Measurements from ENCODE around the gene LSR. TPM values are rescaled to one million over a fixed set of nuclear protein-coding genes. Genes with fewer than 3 reads are reported as not detected.

LSR gene
- total and polyA plus RNA-seq, 2 of the 4 experiments (the other 2 are of a cell fraction): 0.18 to 0.44 TPM

GRCh38 chr19:35262101-35262761 is 13.4 kb downstream of the LSR start:
- intact Hi-C loops (cut with micrococcal nuclease): no loop called here

More at GRCh38 chr19:35262101-35262761, 13.4 kb downstream of the LSR start:
- Histone ChIP-seq H3K4me3 (ENCODE audit: insufficient read depth, low read depth, low read length) (no peak overlapping the region), H4K8ac (ENCODE audit: low read depth in 2 of 2, low read length in 2 of 2) (no peak overlapping the region), H4K5ac (ENCODE audit: low read depth, low read length) (no peak overlapping the region), H3K4ac (ENCODE audit: low read depth, low read length) (no peak overlapping the region), H3K56ac (ENCODE audit: extremely low read depth, insufficient read depth, low read length) (no peak overlapping the region), H2BK15ac (ENCODE audit: low read depth, low read length) (no peak overlapping the region), H3K23ac (ENCODE audit: low read depth, low read length) (no peak overlapping the region), H3K27me3 (ENCODE audit: control insufficient read depth, insufficient read depth, low read length) (peaks cover 9% of the 10 kb centered on the region), H3K27ac (ENCODE audit: insufficient read depth, low read length) (no peak overlapping the region), H2BK5ac (ENCODE audit: low read depth, low read length, poor library complexity, severe bottlenecking) (no peak overlapping the region), H2BK120ac (ENCODE audit: low read depth, low read length) (no peak overlapping the region), H4K91ac (ENCODE audit: insufficient read depth, low read depth, low read length) (no peak overlapping the region), H3K79me1 (ENCODE audit: low read depth in 1 of 2, low read length in 2 of 2) (peaks cover 0 to 13% of the 10 kb centered on the region in 2 experiments; a peak in 2 of 4 replicates), H3K18ac (ENCODE audit: low read depth, low read length) (no peak overlapping the region), H3K36me3 (ENCODE audit: control insufficient read depth, insufficient read depth, low read length) (no peaks in the 10 kb centered on the region), H3K4me1 (ENCODE audit: control insufficient read depth, insufficient read depth, low read length) (peaks cover 7% of the 10 kb centered on the region), H2AK9ac (replicated peaks; ENCODE audit: low read depth, low read length, poor library complexity) (no peak overlapping the region), H3K4me2 (ENCODE audit: low read depth, low read length) (no peak overlapping the region), H2AK5ac (ENCODE audit: low read depth, low read length) (no peak overlapping the region), H3K9me1 (ENCODE audit: insufficient read depth, low read length) (peaks cover 8% of the 10 kb centered on the region), H4K20me1 (ENCODE audit: insufficient read depth, low read length) (no peaks in the 10 kb centered on the region), H3K9ac (ENCODE audit: low read depth, low read length) (no peak overlapping the region), H3K9me3 (ENCODE audit: control insufficient read depth, insufficient read depth, low read length) (no peaks in the 10 kb centered on the region), H2BK20ac (ENCODE audit: low read depth, low read length) (no peak overlapping the region), H2AFZ (replicated peaks; ENCODE audit: low read length, poor library complexity) (no peak overlapping the region), H3K14ac (replicated peaks; ENCODE audit: low read depth, low read length) (no peak overlapping the region)
- WGBS, 2 experiments (ENCODE audit: extremely low coverage in 2 of 2, insufficient read length in 1 of 2): 83% methylated on average over 5 of the region's 17 CpGs; no CpG with 5 or more reads in 1 of the 2 experiments
- ChIA-PET POLR2A (ENCODE audit: unreplicated experiment) (no interaction called here), CTCF (interaction anchor here (0.7 kb wide), 1 partner anchor 210 kb away, joined by 3 read pairs; no protein-coding TSS in a partner anchor)
- ATAC-seq (ENCODE audit: low read depth) (no peak), DNase-seq (no peak)
- BruUV-seq (replicated peaks): no TSS peak
- TF ChIP-seq BHLHE40 (IDR thresholded peaks at IDR 0.05; ENCODE audit: low read depth, low read length) (no peak), SMC3 (IDR thresholded peaks at IDR 0.05; ENCODE audit: low read depth, low read length) (no peak), FOS (IDR thresholded peaks at IDR 0.05; ENCODE audit: low read depth, low read length) (no peak), MAZ (IDR thresholded peaks at IDR 0.05; ENCODE audit: borderline replicate concordance, low read depth, low read length) (no peak), NFE2L2 (IDR thresholded peaks at IDR 0.05; ENCODE audit: low read depth, low read length) (no peak), RFX5 (IDR thresholded peaks at IDR 0.05; ENCODE audit: low read depth, low read length) (no peak), MXI1 (IDR thresholded peaks at IDR 0.05; ENCODE audit: borderline replicate concordance, low read depth, low read length) (no peak), RCOR1 (IDR thresholded peaks at IDR 0.05; ENCODE audit: insufficient replicate concordance, low read length) (no peak), CHD1 (IDR thresholded peaks at IDR 0.05; ENCODE audit: low read depth, low read length) (no peak), MAFK (IDR thresholded peaks at IDR 0.05; ENCODE audit: low read depth, low read length) (no peak)
- TF ChIP-seq, protein P1, sequence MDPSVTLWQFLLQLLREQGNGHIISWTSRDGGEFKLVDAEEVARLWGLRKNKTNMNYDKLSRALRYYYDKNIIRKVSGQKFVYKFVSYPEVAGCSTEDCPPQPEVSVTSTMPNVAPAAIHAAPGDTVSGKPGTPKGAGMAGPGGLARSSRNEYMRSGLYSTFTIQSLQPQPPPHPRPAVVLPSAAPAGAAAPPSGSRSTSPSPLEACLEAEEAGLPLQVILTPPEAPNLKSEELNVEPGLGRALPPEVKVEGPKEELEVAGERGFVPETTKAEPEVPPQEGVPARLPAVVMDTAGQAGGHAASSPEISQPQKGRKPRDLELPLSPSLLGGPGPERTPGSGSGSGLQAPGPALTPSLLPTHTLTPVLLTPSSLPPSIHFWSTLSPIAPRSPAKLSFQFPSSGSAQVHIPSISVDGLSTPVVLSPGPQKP (IDR thresholded peaks at IDR 0.05; ENCODE audit: borderline replicate concordance, low read depth, low read length): no peak
- TF ChIP-seq, protein P2, sequence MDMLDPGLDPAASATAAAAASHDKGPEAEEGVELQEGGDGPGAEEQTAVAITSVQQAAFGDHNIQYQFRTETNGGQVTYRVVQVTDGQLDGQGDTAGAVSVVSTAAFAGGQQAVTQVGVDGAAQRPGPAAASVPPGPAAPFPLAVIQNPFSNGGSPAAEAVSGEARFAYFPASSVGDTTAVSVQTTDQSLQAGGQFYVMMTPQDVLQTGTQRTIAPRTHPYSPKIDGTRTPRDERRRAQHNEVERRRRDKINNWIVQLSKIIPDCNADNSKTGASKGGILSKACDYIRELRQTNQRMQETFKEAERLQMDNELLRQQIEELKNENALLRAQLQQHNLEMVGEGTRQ (IDR thresholded peaks at IDR 0.05; ENCODE audit: low read depth, low read length): no peak
- in situ Hi-C loops (cut with MboI; ENCODE audit: low sequenced_read_pairs): no loop called here
- dilution Hi-C loops (cut with HindIII; ENCODE audit: low sequenced_read_pairs, unreplicated experiment): no loop called here

All from IMR-90 (cell line).